C4-2B (cell line): ENCODE results near the gene CALY.
"Not testable (repeated sequence)": the region's sequence is repeated elsewhere in the genome, so short reads cannot be mapped to it uniquely, and the experiment has no call there.

Source experiments
- H3K27ac ChIP-seq: fragments of 450-650 bp; 2 replicates; pipeline ENCODE4 v1.5.1; 2017
- CTCF ChIP-seq: fragments of 450-650 bp; conservative IDR thresholded peaks from 2 replicates; pipeline ENCODE4 v1.5.1; 2017; ENCODE audit warnings: mild to moderate bottlenecking
- ZFX ChIP-seq: fragments of 450-650 bp; IDR thresholded peaks from 2 replicates; pipeline ENCODE4 v1.6.1; 2017

Gene CALY

GRCh38 chr10:133373174-133374090, 36.7 kb upstream of the CALY start, which contains the start of gene ECHS1:
TSS of gene ECHS1 (minus strand) at chr10:133373354. CDS start at chr10:133373333, 21 bp downstream.
- H3K27ac ChIP-seq = peak within 1 kb of the TSS; percentile 80
- peak; percentile 72; the same call in 1 of the 2 replicates for TF ChIP-seq ZFX
- TF ChIP-seq CTCF = no peak

GRCh38 chr10:133372507-133372906, 35.8 kb upstream of the CALY start:
- peak overlapping the region; percentile 80 for H3K27ac ChIP-seq

GRCh38 chr10:133370030-133370786, 33.5 kb upstream of the CALY start:
- H3K27ac ChIP-seq = no peak overlapping the region
- TF ChIP-seq ZFX (no peak), CTCF (no peak)

More at GRCh38 chr10:133372507-133372906, 35.8 kb upstream of the CALY start:
- TF ChIP-seq CTCF (no peak), ZFX (no peak)

GRCh38 chr10:133368153-133368552, 31.5 kb upstream of the CALY start:
- TF ChIP-seq ZFX = no peak
- TF ChIP-seq CTCF = no peak

GRCh38 chr10:133367461-133367860, 30.8 kb upstream of the CALY start:
- H3K27ac ChIP-seq = not testable (repeated sequence)

More at GRCh38 chr10:133368153-133368552, 31.5 kb upstream of the CALY start:
- H3K27ac ChIP-seq = no peak overlapping the region

GRCh38 chr10:133366751-133367150, 30.1 kb upstream of the CALY start:
- TF ChIP-seq CTCF = no peak
- TF ChIP-seq ZFX = no peak
- peak overlapping the region; percentile 84 for H3K27ac ChIP-seq

GRCh38 chr10:133366130-133366478, 29.4 kb upstream of the CALY start:
- H3K27ac ChIP-seq = peak overlapping the region; percentile 84
- TF ChIP-seq CTCF = no peak
- TF ChIP-seq ZFX = no peak
